Activated CD4-positive, alpha-beta T cell treated with anti-CD3 and anti-CD28 coated beads for 4 hours (primary cell): ENCODE data around the gene HLA-DQB2.

Experiments
- DNase-seq, 2 donors: peaks; one replicate each; pipeline ENCODE4 v3.0.0-alpha.2; 2020

The HLA-DQB2 gene

DNA sequence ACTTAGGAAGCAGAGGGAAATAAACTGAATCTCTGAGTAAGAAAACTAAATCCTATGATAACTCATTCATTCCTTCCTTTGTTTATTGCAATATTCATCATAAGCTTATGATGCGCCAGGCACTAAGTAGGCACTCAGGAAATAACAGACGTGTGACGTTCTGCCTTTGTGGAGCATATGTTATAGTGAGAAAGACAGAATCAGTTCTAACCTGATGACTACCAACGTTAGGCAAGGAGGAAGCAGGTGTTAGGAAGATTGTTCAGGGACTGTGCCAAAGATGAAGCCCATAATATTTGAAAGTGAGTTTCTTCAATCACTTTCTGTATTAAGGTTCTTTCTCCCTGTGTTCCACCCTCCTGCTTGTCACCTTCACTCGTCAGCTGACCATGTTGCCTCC is 18.6 kb downstream of the HLA-DQB2 start:
- DNase-seq, result no peak

DNA sequence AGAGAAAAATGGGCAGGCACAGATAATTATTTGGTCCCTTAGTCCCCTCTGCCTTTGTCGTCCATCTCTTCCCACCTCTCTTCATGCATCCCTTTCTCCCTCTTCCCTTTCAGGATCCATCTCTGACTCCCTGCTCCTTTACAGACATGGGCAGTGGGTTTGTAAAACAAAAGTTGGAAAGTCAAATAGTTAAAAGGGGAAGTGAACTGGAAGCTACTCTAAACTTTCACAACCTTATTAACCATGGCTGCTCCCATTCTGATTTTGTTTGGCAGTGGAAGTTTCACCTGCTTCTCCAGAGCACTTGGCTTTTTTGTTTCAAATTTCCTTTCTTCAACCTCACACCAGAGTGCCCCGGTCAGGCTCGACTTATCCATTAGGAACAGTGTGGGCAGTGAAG is 21.0 kb downstream of the HLA-DQB2 start:
- no peak for DNase-seq

DNA sequence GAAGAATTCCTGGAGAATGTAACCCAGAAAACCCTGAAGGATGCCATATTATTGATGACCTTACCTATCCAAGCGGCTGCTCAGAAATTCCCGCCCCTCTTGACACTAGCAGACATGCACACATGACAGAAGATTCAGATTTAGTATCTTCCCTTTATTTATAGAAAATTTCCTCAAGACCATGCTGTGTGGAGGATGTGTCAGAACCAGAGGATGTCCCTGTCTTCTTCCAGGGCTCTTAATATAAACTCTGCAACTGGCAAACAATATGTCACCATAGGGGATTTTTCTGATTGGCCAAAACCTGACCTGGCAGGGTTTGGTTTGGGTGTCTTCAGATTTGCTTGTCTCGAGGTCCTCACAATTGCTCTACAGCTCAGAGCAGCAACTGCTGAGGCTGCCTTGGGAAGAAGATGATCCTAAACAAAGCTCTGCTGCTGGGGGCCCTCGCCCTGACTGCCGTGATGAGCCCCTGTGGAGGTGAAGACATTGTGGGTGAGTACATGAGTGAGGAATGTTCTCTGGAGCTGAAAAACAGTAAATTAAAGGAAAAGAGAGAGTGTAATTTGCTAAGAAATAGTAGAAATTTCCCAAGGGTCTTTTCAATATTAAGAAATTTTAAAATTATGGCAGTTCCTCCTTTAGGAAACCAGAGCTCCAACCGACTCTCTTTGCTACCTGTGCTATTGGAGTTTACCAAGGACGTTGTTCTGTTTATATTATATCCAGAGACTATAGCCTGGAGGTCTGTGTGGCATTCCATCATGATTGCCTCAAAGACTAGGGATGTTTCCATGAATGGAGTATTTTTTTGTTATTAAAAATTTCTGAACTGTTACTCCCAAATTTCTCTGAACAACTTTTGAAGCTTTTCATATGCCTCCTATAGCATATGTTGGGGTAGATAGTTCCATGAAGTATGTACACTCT is 22.0 kb downstream of the HLA-DQB2 start, which contains the start of gene HLA-DQA2:
HLA-DQA2 (plus strand) TSS at position 361 of the 930 bp plus-strand sequence; CDS start at position 414, 53 bp downstream.
- no peak for DNase-seq

DNA sequence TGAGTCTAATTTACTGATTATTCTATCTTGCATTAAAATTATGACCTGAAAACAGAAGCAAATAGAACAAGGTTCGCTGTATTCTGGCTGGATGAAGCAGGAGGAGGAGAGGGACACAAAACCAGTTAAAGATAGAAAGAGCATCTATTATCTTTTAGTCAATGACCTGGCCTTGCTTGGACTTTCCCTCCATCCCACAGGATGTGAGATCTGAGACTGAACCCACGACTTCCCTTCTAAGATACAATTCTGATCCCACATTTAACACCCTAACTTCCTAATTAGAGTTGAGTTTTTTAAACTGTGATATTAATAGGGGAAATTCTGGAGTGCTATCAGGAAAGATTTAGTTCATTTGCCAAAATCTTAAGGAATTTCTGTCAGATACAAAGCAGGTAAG is 25.2 kb downstream of the HLA-DQB2 start:
- no peak for DNase-seq

DNA sequence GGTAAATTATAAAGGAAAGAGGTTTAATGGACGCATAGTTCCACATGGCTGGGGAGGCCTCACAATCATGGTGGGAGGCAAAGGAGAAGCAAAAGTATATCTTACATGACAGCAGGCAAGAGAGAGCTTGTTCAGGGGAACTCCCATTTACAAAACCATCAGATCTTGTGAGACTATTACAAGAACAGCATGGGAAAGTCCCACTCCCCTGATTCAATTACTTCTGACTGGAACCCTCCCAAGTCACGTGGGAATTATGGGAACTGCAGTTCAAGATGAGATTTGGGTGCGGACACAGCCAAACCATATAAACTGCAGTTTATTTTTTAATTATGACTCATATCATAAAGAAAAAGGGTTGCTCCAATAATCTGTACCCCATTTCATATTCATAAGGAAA is 44.5 kb downstream of the HLA-DQB2 start:
- DNase-seq, result no peak

DNA sequence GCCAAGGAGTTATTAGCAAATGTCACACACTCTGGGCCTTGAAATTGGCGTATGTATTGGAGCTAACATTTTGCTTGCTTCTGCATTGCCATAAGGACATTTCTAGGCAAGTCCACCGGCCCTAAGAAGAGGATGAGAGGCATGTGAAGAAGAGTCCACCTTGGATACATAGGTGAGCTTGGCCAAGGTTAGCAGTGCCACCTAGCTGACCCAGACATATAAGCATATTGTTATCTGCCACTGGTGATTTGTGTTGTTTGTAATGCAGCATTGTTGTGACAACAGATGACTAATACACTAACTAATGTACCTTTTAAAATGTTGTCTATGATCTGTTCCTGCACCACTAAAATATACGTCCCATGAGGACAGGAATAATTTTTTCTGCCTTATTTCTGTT is 46.9 kb downstream of the HLA-DQB2 start:
- no peak for DNase-seq

DNA sequence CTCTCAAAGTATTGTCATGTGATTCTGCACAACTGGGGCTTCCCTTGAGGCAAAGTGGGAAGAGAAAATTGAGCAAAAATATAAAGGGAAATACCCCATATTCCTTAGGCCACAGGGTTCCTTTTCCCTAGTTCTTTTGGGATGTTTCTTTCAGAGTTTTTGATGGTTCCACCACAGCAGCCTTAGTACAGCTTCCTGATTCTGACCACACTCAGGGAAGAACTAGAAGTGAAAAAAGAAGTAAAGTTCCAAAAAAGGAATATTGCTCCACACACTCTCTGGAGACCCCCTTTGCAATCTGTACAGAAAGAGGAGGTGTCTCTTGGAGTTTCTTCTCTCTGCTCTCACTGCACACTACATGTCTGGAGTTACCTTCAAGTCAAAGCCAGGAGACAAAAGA is 50.1 kb downstream of the HLA-DQB2 start:
- DNase-seq, result no peak

DNA sequence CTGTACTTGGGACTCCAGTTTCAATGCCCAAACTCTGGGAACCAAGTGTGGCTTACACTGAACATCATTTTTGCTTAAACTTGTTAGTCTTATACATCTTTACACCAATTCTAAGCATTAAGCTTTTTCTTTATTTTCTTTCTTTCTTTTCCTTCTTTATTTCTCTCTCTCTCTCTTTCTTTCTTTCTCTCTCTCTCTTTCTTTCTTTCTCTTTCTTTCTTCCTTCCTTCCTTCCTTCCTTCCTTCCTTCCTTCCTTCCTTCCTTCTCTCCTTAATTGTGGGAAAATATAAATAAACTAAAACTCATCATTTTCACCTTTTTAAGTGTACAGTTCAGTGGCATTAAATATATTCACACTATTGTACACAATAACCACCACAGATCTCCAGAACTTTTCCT is 53.7 kb downstream of the HLA-DQB2 start:
- no peak for DNase-seq
